GM18526 (cell line): Measurements from ENCODE around the gene SELENOS.

ENCODE experiments used
- POLR2A ChIP-seq: IDR thresholded peaks from 3 replicates; pipeline ENCODE4 v1.6.1; 2011; ENCODE audit not compliant: insufficient read length; ENCODE audit errors: extremely low read depth

SELENOS gene

DNA sequence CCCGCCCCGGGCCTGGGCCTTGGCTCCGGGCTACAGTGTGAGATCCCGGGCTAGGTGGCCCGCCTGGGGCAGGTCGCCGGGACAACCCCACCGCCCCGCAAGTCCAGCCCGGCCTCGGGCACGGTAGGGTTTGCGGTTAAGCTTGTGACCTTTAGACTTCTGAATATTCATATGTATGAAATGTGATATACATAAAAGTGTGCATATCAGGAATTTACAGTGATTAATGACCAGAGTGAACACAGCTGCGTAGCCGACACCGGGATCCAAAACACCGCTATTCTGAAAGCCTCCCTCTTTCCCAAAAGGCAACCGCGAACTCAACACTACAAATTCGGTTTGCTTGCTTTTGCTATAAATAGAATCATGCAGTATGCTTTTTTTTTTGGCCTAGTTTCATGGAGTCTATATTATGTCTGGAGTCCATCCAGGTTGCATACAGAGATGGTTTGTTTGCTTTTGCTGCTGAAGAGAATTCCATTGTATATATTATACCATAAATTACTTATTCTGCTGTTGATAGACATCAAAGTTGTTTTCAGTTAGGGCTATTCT, 18.4 kb upstream of the SELENOS start:
- TF ChIP-seq POLR2A: no peak

DNA sequence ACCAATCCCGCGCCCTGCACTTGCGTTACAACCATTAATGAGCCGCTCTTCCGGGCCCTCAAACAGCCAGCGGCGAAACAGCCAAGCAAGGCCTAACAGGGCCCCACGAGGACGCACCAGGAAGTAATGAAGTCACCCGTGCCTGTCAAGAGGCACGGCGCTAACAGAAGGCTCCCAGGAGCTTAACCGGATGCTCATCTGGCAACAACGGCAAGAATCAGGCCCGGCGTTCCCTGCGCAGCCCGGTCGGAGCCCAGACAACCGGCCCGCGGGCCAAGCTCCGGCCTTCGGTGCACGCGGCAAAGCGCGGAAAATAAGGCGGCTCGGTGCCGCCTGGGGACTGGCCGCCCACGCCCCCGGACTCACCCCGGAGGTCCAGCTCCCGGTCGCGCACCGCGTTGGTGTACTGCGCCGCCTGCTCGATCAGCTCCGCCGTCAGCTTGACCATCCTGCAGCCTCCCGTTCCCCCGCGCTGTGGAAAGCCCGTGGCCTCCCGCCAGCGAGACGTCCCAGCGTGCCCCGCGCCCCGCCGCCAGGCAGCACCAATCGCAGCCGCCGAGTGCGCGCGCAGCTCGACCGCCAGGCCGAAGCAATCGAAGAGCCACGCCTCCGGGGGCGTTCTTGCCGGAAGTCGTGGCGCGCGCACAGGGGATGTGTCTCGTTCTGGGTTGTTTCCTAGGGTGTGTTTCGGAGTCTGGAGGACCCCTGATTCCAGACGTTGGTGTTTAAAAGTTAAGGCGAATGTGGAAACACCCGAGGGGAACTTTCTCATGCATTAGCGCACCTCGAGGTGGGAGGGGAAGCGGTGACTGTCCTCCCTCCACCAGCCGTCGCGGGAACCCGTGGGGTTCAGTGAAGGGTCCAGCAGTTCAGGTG, 17.7 kb upstream of the SELENOS start, which contains the start of gene SNRPA1:
Gene SNRPA1, minus strand, starts transcription at position 518 of the 876 bp plus-strand sequence. Its CDS starts 70 bp downstream, at position 448.
- TF ChIP-seq POLR2A: peak; percentile 81

DNA sequence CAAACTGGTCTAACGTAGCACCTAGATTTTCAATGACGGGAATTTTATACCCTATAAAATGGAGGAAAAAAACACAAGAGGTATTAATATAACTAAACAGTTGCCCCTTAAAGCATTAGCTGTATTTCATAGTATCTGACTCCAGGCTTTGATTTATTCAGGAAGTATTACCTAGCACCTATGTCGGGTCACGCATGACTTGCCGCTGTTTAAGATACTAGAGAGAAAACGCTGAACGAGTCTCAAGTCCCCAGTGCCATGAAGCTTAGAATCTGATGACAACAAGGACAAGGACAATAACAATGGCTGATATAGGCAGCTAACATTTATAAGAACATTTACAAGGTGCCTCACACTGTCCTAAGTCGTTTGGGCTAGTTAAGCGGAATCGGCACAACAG, 15.8 kb upstream of the SELENOS start:
- TF ChIP-seq POLR2A: no peak

DNA sequence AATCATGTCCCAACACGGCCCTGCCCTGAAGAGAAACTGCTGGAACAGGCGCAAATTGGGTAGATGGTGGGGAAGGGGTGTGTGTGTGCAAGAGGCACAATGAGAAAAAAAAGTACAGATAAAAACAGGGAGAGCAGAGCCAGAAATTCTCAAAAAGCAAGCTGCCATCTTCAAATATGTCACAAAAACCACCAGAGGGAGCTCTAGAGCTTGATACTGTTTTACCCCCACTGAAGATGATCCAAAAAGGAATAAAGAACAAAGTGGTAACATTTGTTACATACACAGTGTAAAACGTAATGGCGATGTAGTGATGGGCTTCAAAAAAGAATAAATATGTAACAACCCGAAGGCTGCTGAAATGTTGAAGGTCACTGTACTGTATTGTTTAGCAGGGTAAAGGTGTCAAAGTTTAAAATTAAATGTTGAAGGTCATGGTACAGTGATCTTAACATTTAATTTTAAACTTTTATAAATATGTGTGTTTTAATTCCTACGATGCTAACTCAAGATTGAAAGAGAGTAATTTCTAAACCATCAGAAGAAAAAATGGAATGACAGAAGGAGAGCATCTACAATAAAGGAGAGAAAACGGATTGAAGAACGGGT, 11.7 kb upstream of the SELENOS start:
- no peak for TF ChIP-seq POLR2A

DNA sequence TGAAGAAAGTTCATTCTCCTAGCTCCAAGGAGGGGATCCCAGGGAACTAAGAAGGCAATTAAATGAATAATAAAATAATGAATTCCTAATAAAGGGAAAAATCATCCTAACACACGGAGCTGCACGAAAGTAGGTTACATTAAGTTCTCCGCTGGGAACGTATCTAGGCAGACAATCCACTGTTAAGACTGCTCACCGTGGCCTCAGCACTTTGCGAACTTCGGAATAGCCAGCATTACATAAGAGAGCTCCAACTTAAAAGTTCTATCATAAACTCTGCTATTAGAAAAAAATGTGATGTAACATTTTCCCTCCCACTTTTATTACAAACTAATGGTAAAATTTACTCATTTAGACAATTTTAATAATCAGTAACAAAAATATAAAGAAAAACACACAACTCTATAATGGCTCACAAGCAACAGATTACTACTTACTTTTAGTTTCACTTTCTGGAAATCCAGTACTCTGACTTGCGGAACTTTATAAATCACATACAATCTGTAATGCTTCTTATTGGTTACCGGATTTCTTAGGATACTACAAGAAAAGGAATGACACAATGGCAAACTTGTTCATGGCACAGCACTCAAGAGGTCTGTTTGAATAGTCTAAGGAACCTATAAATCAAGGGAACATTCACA, 9.3 kb upstream of the SELENOS start:
- no peak for TF ChIP-seq POLR2A

DNA sequence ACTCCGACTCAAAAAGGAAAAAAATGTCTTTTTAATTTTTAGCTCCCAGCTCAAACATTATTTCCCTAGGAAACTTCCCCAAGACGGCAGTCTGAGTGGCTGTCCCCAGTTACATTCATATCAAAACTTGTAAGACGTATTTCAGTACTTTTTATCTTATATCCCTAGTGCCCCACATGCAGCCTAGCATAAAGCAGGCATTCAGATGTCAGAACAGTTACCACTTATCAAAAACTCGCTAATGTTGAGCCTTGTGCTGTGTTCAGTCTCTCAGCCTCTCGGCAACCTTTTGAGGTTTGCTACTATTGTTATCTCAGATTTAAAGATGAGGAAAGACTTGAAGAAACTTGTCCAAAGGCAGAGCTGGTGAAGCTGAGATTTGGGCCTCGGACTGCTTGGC, 6.6 kb upstream of the SELENOS start:
- no peak for TF ChIP-seq POLR2A

DNA sequence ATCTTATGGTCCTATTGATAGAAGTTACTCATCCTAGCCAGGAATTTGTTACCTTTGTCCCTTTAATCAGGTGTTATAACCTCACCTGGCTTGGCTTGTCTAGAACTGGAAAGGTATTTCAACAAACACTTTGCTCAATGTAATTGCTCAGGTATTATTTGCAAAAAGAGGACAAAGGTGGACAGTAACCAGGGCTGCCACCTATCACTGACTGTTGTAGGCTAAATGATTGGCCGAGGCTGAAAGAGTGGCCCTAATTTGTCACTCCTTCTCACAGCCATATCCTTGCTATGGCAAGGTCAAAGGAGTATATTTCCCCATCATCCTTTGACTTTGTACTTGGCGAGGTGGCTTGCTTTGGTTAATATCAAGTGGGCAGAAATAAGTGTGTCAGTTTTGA, 2.7 kb upstream of the SELENOS start:
- no peak for TF ChIP-seq POLR2A

DNA sequence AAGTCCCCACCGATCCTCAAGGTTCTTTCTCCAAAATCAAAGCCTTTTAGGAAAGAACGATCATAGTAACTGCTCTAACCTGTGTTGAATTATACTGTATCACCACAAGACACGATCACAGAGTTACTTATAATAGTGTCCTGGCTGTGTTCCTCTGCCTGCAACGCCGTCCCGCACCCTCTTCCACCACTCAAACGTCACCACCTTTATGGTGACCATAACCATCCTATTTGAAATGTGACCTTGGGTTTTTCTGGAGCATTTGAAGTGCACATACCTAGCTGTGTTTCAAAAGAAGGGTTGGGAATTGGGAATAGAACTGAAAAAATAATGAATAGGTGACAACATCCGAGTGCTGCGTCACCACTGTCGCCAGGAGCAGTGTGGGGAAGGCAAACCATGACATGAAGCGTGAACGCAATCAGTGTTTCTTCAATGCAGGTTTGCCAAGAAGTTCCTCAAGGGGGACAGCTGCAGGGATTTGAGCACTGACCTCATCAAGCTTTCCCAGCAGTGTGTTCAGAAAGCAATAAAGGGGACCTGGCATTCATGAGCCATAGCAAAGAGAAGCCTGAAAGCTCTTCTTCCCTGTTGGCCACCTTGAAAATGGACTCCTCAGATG, 769 bp upstream of the SELENOS start:
- TF ChIP-seq POLR2A: no peak

DNA sequence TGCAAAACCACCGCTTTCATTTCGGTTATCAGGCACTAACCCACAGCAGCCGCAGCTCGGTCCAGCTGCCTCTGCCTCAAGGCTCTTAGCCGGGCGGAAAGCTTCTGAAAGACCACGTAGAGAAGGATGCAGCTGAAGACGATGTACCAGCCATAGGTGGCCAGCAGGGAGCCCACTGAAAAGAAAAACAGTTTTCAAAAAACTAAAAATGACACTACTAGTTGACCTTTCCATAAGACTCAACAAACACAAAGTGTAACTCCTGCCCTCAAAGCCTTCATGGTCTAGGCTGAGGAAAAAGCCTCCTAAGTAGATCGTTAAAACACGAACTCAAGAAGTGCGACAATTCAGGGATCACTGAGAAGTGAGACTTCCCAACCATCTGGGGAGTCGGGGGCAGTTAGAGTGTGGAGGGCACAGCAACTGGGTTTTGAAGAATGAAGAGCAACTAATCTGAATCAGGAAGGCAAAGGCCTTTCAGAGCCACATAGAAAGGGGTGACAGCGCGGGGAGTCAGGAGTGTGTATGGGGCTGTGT, 716 bp downstream of the SELENOS start:
- TF ChIP-seq POLR2A: no peak

DNA sequence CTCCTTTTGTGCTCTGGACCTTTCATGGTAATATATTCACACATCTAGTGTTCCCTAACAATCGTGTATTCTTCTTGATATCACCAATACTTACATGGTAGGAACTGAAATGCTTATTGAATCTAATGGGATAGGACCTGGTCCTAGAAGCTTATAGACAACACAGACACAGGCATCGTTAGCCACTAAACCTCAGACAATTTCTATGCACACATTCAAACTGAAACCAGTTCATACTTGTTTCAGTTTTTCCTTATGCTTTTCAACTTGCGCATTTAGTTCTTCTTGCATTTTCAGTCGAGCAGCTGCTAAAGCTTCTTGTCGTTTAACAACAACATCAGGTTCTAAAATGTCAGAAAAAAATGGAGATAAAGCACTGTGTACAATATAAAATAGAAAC, 2.3 kb downstream of the SELENOS start:
- TF ChIP-seq POLR2A: no peak

DNA sequence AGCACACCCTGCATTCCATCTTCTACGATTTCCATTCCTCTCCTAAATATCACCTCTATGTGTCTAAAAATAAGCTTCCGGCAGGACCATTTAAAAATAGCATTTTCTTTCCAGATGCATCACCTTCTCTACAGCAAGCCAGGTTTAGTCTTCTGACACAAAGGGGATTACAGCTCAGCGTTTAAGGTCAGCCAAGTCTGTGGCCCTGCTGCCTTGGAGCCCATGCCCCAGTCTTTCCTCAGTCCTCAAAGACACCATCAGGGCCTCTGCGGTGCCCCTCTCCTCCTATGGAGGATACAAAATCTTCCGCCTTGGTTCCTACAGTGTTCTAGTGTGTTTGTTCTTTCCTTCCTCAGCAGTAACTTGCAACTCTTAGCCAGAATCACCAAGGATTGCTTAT, 3.8 kb downstream of the SELENOS start:
- TF ChIP-seq POLR2A: no peak

DNA sequence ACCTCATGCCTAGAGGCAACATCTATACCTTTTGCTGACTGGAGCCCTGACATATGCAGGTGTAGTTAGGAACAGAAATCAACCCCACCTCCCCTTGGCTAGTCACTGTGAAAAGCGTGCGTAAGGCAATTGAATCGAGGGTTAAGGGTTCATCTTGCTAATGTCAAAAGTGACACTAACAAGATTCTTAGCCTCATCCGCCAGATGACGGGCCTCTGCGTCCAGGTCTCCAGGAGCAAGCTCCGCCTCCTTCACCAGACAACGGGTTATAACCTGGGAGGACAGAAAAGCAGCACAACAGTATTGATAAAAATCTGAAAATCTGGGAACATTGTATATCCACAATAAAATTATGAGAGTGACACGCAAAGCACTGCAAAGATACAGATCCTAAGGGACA, 4.7 kb downstream of the SELENOS start:
- TF ChIP-seq POLR2A: no peak

DNA sequence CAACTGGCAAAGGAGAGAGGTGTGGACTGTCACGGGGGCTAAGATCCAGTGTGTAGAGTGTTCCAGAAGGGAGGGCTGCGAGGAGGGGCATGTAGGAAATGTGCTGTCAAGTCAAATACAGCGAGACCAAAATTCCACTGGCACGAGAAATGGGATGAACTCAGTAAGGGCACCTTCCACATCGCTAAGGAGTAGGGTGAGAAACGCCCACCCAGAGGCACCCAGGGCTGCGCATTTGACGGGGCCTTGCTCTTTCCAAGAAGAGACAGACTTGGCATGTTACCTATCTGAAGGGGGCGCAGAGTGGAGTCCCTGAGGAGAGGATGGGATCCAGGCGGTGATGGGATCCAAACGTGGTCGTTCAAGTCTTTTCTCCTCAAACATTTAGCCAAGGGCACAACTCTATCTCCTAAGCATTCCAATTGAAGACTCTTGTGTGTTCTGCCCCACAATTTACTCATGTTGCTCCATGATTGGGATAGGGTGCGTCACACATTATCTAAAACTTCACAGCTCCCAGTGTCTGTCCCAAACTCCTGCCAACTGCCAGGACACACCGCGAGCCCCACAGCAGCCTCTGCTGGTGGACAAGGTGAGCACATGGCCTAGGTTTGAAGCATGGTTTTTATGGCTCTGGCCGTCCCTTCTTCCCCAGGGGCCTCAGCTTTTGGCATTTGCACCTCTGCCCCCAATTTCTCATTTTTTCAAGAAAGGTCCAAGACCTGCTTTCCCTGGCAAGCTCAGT, 7.6 kb downstream of the SELENOS start:
- no peak for TF ChIP-seq POLR2A

DNA sequence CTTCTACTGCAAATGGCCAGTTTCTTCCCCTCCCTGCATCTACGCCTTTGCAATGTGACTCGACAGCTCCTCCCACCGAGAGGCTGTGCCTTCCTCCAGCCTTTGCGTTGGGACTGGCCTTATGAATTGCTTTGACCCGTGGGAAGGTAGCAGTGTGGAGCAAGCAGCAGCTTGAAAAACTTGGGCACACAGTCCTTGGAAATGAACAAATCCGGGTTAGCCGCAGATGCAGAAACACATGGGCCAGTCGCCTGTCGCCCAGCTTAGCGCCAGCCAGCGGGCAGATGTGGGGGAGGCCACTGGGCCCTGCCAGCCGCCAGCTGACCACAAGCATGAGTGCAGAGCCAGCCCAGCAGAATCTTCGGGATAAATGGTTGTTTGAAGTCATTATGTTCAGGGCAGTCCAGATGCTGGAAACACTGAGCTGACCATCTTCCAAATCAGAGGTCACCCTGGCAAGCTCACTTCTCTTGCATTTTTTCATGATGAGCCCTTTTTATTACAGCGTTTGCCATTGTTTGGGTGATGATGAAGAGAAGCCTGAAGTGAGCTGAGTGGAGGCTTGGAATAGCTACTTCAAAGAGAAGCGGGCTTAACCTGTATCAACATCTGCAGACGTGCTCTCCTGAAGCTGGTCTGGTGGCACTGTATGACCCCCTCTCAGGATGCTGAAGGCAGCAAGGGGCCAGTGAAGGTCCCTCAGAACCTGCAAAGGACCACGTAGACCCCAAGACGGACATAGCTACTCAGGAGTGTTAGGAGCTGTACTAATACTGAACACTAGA, 9.8 kb downstream of the SELENOS start:
- no peak for TF ChIP-seq POLR2A

DNA sequence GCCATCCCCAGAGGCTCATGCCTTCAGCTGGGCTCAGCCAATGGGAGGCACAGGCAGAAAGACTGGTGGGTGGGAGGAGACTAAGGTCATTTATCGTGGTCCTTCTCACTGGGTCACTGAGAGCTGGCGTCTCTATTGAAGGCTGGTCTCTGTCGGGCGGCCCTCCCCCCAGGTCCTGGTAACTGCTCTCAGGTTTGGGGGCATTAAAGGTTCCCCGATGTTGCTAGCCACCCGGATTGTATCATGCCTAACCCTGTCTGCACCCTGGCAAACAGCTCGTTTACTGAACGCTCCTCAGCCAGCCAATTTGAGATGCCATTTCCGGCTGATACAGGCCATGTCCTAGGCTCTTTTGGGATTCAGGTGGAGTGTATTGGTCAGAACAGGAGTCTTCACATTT, 10.5 kb downstream of the SELENOS start:
- TF ChIP-seq POLR2A: no peak
